Measurements from ENCODE around the gene TRH.
"Not testable (repeated sequence)": the region's sequence is repeated elsewhere in the genome, so short reads cannot be mapped to it uniquely, and the experiment has no call there.

Gene TRH

GRCh38 chr3:129962600-129962999 lies 11.9 kb upstream of the TRH start:
- DNase-seq (ENCODE audit: extremely low read depth in 1 of 2, low read depth in 1 of 2), result no peak

- DNase-seq (ENCODE audit: extremely low read depth in 1 of 2, low read depth in 1 of 2), result no peak
These were observed 8.6 kb upstream of the TRH start for GRCh38 chr3:129965937-129966336.

GRCh38 chr3:129966876-129967275 lies 7.6 kb upstream of the TRH start:
- no peak for DNase-seq (ENCODE audit: extremely low read depth in 1 of 2, low read depth in 1 of 2)

GRCh38 chr3:129967761-129968160 lies 6.8 kb upstream of the TRH start:
- DNase-seq (ENCODE audit: extremely low read depth in 1 of 2, low read depth in 1 of 2), result no peak

GRCh38 chr3:129971351-129972052 lies 3.0 kb upstream of the TRH start:
- no peak for DNase-seq (ENCODE audit: extremely low read depth in 1 of 2, low read depth in 1 of 2)

- no peak for DNase-seq (ENCODE audit: extremely low read depth in 1 of 2, low read depth in 1 of 2)
These were observed 2.2 kb upstream of the TRH start for GRCh38 chr3:129972301-129972700.

GRCh38 chr3:129973853-129974563 lies 512 bp upstream of the TRH start:
- DNase-seq (ENCODE audit: extremely low read depth in 1 of 2, low read depth in 1 of 2), result no peak

GRCh38 chr3:129974833-129975704 lies 549 bp downstream of the TRH start:
- DNase-seq (ENCODE audit: extremely low read depth in 1 of 2, low read depth in 1 of 2), result no peak

GRCh38 chr3:129975705-129976048 lies 1.2 kb downstream of the TRH start:
- no peak for DNase-seq (ENCODE audit: extremely low read depth in 1 of 2, low read depth in 1 of 2)

GRCh38 chr3:129976286-129976685 lies 1.8 kb downstream of the TRH start:
- no peak for DNase-seq (ENCODE audit: extremely low read depth in 1 of 2, low read depth in 1 of 2)

GRCh38 chr3:129978123-129978522 lies 3.6 kb downstream of the TRH start:
- DNase-seq (ENCODE audit: extremely low read depth in 1 of 2, low read depth in 1 of 2), result no peak

GRCh38 chr3:129979905-129980304 lies 5.4 kb downstream of the TRH start:
- DNase-seq (ENCODE audit: extremely low read depth in 1 of 2, low read depth in 1 of 2), result no peak

- DNase-seq (ENCODE audit: extremely low read depth in 1 of 2, low read depth in 1 of 2), result no peak
These were observed 9.0 kb downstream of the TRH start for GRCh38 chr3:129983561-129983960.

- DNase-seq (ENCODE audit: extremely low read depth in 1 of 2, low read depth in 1 of 2), result no peak
These were observed 9.6 kb downstream of the TRH start for GRCh38 chr3:129984125-129984524.

- no peak for DNase-seq (ENCODE audit: extremely low read depth in 1 of 2, low read depth in 1 of 2)
These were observed 10.6 kb downstream of the TRH start for GRCh38 chr3:129985113-129985512.

GRCh38 chr3:129988429-129988828 lies 13.9 kb downstream of the TRH start:
- no peak for DNase-seq (ENCODE audit: extremely low read depth in 1 of 2, low read depth in 1 of 2)

- no peak for DNase-seq (ENCODE audit: extremely low read depth in 1 of 2, low read depth in 1 of 2)
These were observed 14.9 kb downstream of the TRH start for GRCh38 chr3:129989414-129989813.

GRCh38 chr3:129992781-129993180 lies 18.3 kb downstream of the TRH start:
- no peak for DNase-seq (ENCODE audit: extremely low read depth in 1 of 2, low read depth in 1 of 2)

- no peak for DNase-seq (ENCODE audit: extremely low read depth in 1 of 2, low read depth in 1 of 2)
These were observed 20.5 kb downstream of the TRH start for GRCh38 chr3:129994883-129995559.

GRCh38 chr3:129996073-129996472 lies 21.6 kb downstream of the TRH start:
- no peak for DNase-seq (ENCODE audit: extremely low read depth in 1 of 2, low read depth in 1 of 2)

- DNase-seq (ENCODE audit: extremely low read depth in 1 of 2, low read depth in 1 of 2), result not testable (repeated sequence)
These were observed 24.7 kb downstream of the TRH start for GRCh38 chr3:129999176-129999575.

All from activated CD8-positive, alpha-beta memory T cell treated with anti-CD3 and anti-CD28 coated beads for 1 hour (primary cell).